NCI-H526 treated with DMSO at 0.1 percent for 48 hours (cell line): Measurements from ENCODE around the gene ITGA4.

ENCODE experiments used
- DNase-seq: peaks from one replicate; lab custom pipeline; 2025; lab: John Stamatoyannopoulos, UW

ITGA4 gene

GRCh38 chr2:181458871-181459270 lies 1.7 kb downstream of the ITGA4 start:
- no peak for DNase-seq

GRCh38 chr2:181459621-181460021 lies 2.4 kb downstream of the ITGA4 start:
- no peak for DNase-seq

GRCh38 chr2:181461056-181461997 lies 4.1 kb downstream of the ITGA4 start:
- no peak for DNase-seq

DNA sequence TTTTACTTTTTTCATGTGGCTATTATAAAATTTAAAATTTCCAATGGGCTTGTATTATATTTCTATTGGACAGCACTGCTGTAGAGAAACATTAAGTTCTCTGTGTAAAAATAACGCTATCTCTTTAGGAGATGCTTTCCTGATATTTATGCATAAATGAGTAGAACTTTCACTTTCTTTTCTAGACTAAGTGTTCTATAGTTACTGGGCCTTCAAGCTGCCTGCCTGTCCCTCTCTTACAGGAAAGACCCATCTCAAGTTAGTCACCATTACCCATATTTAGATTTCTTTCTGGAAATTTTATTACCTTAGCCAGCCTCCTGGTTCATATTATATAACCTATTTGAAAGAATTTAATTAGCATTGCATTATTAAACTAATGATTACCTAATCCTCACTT lies 4.8 kb downstream of the ITGA4 start:
- DNase-seq = no peak

- no peak for DNase-seq
Measured at GRCh38 chr2:181463588-181463987, 6.4 kb downstream of the ITGA4 start.

DNA sequence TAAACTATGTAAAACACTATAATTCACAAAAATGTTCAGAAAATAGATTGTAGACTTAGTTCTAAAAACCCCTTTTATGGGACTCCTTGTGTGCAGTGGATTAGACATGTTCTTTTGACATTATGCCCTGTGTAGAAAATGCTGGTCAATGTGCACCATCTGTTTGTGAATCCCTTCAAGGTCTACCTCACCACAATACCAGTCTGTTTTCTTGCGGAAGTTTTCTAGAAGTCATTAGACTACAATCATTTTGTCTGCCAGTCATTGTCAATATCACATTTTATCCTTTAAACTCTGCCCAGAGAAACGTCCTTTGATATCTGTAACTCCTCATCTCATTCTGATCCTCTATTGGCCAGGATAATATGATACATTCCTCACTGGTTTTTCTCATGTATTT lies 7.8 kb downstream of the ITGA4 start:
- DNase-seq = no peak

GRCh38 chr2:181465676-181466375 lies 8.6 kb downstream of the ITGA4 start:
- DNase-seq = no peak

GRCh38 chr2:181466661-181467576 lies 9.7 kb downstream of the ITGA4 start:
- DNase-seq = no peak

GRCh38 chr2:181467966-181468707 lies 11.0 kb downstream of the ITGA4 start:
- DNase-seq = no peak

DNA sequence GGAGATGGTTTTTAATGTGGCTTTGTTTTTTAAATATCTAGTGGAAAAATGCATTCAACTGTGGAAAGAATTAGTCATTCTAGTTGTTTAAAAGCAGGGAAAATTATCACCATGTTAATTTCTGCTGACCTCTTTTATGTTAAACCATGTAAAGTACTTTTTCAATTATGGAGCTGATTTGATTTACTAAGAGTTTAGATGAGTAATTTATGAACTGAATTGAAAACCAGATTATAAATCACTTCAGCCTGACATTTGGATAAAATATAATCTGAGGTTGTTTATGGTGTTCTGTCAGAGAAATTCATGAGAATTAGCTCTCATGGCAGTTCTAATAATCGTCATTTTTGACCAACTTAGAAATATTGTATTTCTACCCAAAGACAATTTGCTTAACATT lies 11.6 kb downstream of the ITGA4 start:
- DNase-seq = no peak

DNA sequence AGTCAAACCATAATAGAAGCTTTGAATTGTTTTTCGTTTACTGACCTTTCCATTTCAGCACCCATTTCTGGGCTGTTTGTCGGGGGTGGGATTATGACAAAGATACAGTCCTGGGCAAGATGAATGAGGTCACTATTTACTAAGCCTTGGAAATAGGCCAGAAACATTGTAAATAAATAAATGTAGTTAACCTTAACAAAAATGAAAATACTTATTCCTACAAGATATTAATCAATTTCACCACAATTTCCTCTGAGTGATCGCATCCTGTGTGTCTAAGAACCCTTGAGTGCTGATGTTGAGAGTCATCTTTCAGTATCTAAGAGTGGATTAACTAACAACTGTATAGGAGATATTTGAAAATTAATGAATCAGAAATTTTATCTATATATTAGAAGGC lies 14.0 kb downstream of the ITGA4 start:
- DNase-seq = no peak

GRCh38 chr2:181471783-181472182 lies 14.6 kb downstream of the ITGA4 start:
- DNase-seq = no peak

GRCh38 chr2:181472990-181473389 lies 15.8 kb downstream of the ITGA4 start:
- DNase-seq = no peak

GRCh38 chr2:181474222-181474881 lies 17.2 kb downstream of the ITGA4 start:
- no peak for DNase-seq

GRCh38 chr2:181483211-181483610 lies 26.0 kb downstream of the ITGA4 start:
- DNase-seq = no peak

DNA sequence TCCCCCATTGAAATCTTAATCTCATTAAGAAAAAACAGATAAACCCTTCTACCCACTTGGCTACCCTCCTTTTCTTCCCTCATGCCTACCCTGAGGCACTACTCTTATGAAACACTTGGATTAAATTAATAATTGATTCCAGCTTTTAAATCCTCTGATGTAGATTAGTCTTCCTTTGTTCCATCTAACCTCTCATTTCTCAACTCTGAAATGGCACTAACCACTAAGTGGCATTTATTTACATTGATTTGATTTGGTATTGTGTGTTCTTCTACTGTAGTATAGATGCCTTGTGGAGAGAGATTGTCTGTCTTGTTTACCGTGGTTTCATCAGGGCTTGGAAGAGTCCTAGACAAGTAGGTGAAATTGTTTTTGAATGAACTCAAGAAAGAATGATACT lies 26.7 kb downstream of the ITGA4 start:
- DNase-seq = no peak

- DNase-seq = no peak
Measured at GRCh38 chr2:181484851-181485637, 27.9 kb downstream of the ITGA4 start.

- DNase-seq = no peak
Measured at GRCh38 chr2:181485638-181485946, 28.4 kb downstream of the ITGA4 start.

GRCh38 chr2:181499231-181499630 lies 42.0 kb downstream of the ITGA4 start:
- DNase-seq = no peak

DNA sequence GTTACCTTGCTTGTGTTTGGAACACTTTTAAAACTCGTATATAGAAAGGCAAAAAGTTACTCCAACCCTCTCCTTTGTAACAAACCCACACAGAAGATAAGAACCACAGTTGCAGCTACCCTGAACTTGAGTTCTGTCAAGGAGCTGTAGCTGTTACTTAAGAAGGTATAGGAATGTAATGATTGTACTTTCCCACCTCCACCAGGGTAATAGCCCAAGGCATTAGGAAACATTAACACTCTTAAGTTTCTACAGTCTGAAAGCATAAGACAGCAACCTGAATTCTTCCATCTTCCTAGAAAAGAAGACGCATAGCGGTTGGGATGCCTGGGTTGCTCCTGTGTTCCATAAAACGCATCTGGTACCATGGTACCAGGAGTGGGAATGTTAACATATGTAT lies 43.0 kb downstream of the ITGA4 start:
- no peak for DNase-seq
